Neural progenitor cell (in vitro differentiated cells): ENCODE results near the gene CTTNBP2NL. TPM values are rescaled to one million over a fixed set of nuclear protein-coding genes. Genes with fewer than 3 reads are reported as not detected.
A peak's percentile ranks its signal among the peaks of the same experiment; 100 is the strongest.

Source experiments
- DNase-seq: peaks from one replicate; pipeline ENCODE4 v3.0.0-alpha.2; 2016; ENCODE audit warnings: low spot score
- H2AFZ ChIP-seq: fragments of 200-600 bp; sonication (generic); replicated peaks from 2 replicates; pipeline ENCODE4 v1.6.1; 2016; ENCODE audit warnings: antibody characterized with exemption
- H3F3A ChIP-seq: fragments of 200-600 bp; sonication (generic); 2 replicates; pipeline ENCODE4 v1.6.1; 2016; ENCODE audit warnings: antibody characterized with exemption, low read depth
- H3K27ac ChIP-seq: fragments of 200-600 bp; sonication (generic); 2 replicates; pipeline ENCODE4 v1.5.1; 2016; ENCODE audit warnings: mild to moderate bottlenecking
- H3K27me3 ChIP-seq: fragments of 200-600 bp; sonication (generic); 2 replicates; pipeline ENCODE4 v1.6.1; 2016; ENCODE audit warnings: mild to moderate bottlenecking, moderate library complexity
- H3K36me3 ChIP-seq: fragments of 200-600 bp; sonication (generic); 2 replicates; pipeline ENCODE4 v1.5.1; 2016
- H3K4me1 ChIP-seq: fragments of 200-600 bp; sonication (generic); 2 replicates; pipeline ENCODE4 v1.6.1; 2016; ENCODE audit warnings: mixed run types
- H3K4me2 ChIP-seq: fragments of 200-600 bp; sonication (generic); 2 replicates; pipeline ENCODE4 v1.6.1; 2016
- H3K4me3 ChIP-seq: fragments of 200-600 bp; sonication (generic); 2 replicates; pipeline ENCODE4 v1.5.1; 2016
- H3K79me2 ChIP-seq: fragments of 200-600 bp; sonication (generic); 2 replicates; pipeline ENCODE4 v1.6.1; 2016; ENCODE audit warnings: low read depth
- H3K9ac ChIP-seq: fragments of 200-600 bp; sonication (generic); 2 replicates; pipeline ENCODE4 v1.6.1; 2016
- H3K9me3 ChIP-seq: fragments of 200-600 bp; sonication (generic); 2 replicates; pipeline ENCODE4 v1.5.1; 2016; ENCODE audit warnings: low read depth
- H4K20me1 ChIP-seq: fragments of 200-600 bp; sonication (generic); 2 replicates; pipeline ENCODE4 v1.6.1; 2016; ENCODE audit warnings: low read depth
- H3K27ac Mint-ChIP-seq: 3 replicates; pipeline ENCODE4 v1.8.0; 2021; ENCODE audit warnings: mixed read lengths
- H3K27me3 Mint-ChIP-seq: 2 replicates; pipeline ENCODE4 v1.8.0; 2022; ENCODE audit warnings: low read depth, mild to moderate bottlenecking, inconsistent platforms, moderate library complexity, mixed read lengths; ENCODE audit not compliant: insufficient read depth
- H3K36me3 Mint-ChIP-seq: 3 replicates; pipeline ENCODE4 v1.8.0; 2021; ENCODE audit warnings: mixed read lengths
- H3K4me1 Mint-ChIP-seq: 3 replicates; pipeline ENCODE4 v1.8.0; 2021; ENCODE audit warnings: mixed read lengths
- H3K4me3 Mint-ChIP-seq: 3 replicates; pipeline ENCODE4 v1.8.0; 2021; ENCODE audit warnings: mild to moderate bottlenecking, moderate library complexity, mixed read lengths
- H3K9me3 Mint-ChIP-seq: 3 replicates; pipeline ENCODE4 v1.8.0; 2020; ENCODE audit warnings: mixed read lengths
- EZH2 ChIP-seq: fragments of 200-600 bp; sonication (generic); IDR thresholded peaks from 2 replicates; pipeline ENCODE4 v1.6.1; 2017; ENCODE audit warnings: antibody characterized with exemption, mild to moderate bottlenecking, moderate library complexity
- EZH2phosphoT487 ChIP-seq: fragments of 200-600 bp; sonication (generic); IDR thresholded peaks from 2 replicates; pipeline ENCODE4 v1.6.1; 2017; ENCODE audit warnings: antibody characterized with exemption
- total RNA-seq: library from RNA; depleted of rRNA; stranded (reverse); fragments of >200 nt; gene quantifications from 2 replicates; pipeline ENCODE4 v1.2.3, GENCODE V29; 2015; ENCODE audit warnings: low replicate concordance
- TF ChIP-seq, protein P1 (sequence below): fragments of 200-600 bp; sonication (generic); IDR thresholded peaks from 2 replicates; pipeline ENCODE4 v1.5.1; 2017; ENCODE audit warnings: antibody characterized with exemption, mild to moderate bottlenecking

Gene CTTNBP2NL
- total RNA-seq, 1 donor from 2014 or later: 27.2 TPM

DNA sequence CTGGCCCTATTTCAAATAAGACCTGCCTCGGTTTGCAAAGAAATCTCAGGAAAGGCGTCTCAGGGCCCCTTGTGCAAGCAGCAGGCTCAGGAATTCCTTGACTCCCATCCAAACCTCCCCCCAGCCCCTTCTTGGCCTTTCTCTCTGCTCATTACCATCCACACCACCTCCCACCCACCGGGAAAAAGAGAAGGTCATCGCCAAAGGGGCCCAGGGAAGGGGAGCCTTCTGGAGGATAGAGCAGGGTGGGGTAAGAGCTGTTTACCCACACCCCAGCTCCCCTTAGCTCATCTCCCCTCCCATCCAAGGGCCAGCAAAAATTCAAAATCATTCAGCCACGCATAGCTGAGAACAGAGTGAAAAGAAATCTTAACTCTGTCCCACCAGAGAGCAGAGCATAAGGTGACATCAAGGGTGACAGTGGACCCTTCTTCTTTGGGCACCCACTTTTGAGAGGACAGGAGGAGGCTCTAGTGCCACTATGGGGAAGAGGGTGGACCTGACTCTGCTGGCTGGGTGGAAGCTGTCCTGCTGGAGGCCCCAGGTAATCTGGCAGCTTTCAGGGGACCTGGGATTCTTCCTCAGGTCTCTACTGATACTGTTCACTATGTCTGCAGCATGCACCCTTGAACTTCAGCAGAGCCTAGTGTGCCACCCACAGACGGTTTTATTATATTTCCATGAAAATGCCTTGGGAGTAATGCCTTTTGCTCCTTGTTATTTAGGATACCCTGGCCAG lies 108.8 kb downstream of the CTTNBP2NL start:
- no peak overlapping the region for H3K27ac ChIP-seq
- H3K4me3 Mint-ChIP-seq: peak overlapping the region; percentile 68

DNA sequence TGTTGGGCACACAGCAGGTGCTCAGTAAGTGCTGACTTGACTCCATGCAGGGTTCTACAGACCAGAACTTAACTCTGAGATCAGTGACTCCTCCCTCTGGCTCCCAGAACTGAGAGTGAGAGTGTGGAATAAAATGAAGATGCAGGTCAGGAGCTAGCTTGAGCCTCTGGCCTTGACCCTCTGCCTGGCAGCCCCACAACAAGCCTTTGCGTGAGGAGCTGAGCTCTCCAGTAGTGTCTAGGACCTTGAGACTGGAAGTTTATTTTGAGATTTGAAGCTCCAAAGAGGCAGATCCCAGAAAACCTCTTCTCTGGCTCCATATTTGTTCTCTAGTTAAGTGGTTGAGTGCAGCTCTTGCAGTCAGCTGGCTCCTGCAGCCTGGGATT lies 109.4 kb downstream of the CTTNBP2NL start:
- no peak overlapping the region for H3K4me2 ChIP-seq
- no peaks in the 10 kb centered on the region for H4K20me1 ChIP-seq
- Mint-ChIP-seq H3K4me1 (peaks cover 60% of the 10 kb centered on the region), H3K36me3 (no peaks in the 10 kb centered on the region), H3K27me3 (peaks cover 18% of the 10 kb centered on the region), H3K27ac (no peak overlapping the region), H3K4me3 (peak overlapping the region; percentile 68), H3K9me3 (no peaks in the 10 kb centered on the region)
- H3K27me3 ChIP-seq: peaks cover 100% of the 10 kb centered on the region
- peaks cover 48% of the 10 kb centered on the region for H3F3A ChIP-seq
- H3K27ac ChIP-seq: no peak overlapping the region
- H3K4me3 ChIP-seq: no peak overlapping the region
- H3K9ac ChIP-seq: no peak overlapping the region
- H3K79me2 ChIP-seq: no peaks in the 10 kb centered on the region
- no peaks in the 10 kb centered on the region for H3K36me3 ChIP-seq
- DNase-seq: no peak
- H3K9me3 ChIP-seq: no peaks in the 10 kb centered on the region
- H2AFZ ChIP-seq: no peak overlapping the region
- TF ChIP-seq, protein P1, sequence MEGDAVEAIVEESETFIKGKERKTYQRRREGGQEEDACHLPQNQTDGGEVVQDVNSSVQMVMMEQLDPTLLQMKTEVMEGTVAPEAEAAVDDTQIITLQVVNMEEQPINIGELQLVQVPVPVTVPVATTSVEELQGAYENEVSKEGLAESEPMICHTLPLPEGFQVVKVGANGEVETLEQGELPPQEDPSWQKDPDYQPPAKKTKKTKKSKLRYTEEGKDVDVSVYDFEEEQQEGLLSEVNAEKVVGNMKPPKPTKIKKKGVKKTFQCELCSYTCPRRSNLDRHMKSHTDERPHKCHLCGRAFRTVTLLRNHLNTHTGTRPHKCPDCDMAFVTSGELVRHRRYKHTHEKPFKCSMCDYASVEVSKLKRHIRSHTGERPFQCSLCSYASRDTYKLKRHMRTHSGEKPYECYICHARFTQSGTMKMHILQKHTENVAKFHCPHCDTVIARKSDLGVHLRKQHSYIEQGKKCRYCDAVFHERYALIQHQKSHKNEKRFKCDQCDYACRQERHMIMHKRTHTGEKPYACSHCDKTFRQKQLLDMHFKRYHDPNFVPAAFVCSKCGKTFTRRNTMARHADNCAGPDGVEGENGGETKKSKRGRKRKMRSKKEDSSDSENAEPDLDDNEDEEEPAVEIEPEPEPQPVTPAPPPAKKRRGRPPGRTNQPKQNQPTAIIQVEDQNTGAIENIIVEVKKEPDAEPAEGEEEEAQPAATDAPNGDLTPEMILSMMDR: no peak
- peaks cover 33% of the 10 kb centered on the region for H3K4me1 ChIP-seq

More for the DNA sequence above, 108.8 kb downstream of the CTTNBP2NL start:
- TF ChIP-seq, protein P1: no peak
- TF ChIP-seq EZH2 (no peak), EZH2phosphoT487 (no peak)
- H3F3A ChIP-seq: peaks cover 48% of the 10 kb centered on the region
- H3K4me1 ChIP-seq: peaks cover 28% of the 10 kb centered on the region
- Mint-ChIP-seq H3K27ac (peak overlapping the region; percentile 62), H3K4me1 (peaks cover 57% of the 10 kb centered on the region), H3K9me3 (no peaks in the 10 kb centered on the region), H3K27me3 (peaks cover 13% of the 10 kb centered on the region), H3K36me3 (no peaks in the 10 kb centered on the region)
- H3K9ac ChIP-seq: no peak overlapping the region
- H3K4me3 ChIP-seq: no peak overlapping the region
- no peaks in the 10 kb centered on the region for H3K36me3 ChIP-seq
- H4K20me1 ChIP-seq: no peaks in the 10 kb centered on the region
- DNase-seq: no peak
- H3K27me3 ChIP-seq: peaks cover 100% of the 10 kb centered on the region
- H2AFZ ChIP-seq: no peak overlapping the region
- no peak overlapping the region for H3K4me2 ChIP-seq
- no peaks in the 10 kb centered on the region for H3K79me2 ChIP-seq
- no peaks in the 10 kb centered on the region for H3K9me3 ChIP-seq

DNA sequence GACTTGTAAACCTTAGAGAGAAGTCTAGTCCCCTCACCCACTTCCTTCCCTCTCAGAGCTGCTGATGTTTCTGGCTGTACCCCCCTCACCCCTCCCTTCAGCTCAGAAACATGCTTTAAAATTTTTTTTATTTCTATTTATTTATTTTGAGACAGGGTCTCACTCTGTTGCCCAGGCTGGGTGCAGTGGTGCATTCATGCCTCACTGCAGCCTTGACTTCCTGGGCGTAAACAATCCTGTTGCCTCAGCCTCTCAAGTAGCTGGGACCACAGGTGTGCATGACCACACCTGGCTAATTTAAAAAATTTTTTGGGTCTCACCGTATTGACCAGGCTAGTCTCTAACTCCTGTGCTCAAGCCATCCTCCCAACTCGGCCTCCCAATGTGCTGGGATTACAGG lies 109.9 kb downstream of the CTTNBP2NL start:
- H3K36me3 Mint-ChIP-seq: no peaks in the 10 kb centered on the region
- H3K4me3 Mint-ChIP-seq: peak overlapping the region; percentile 31

More for the DNA sequence above, 109.9 kb downstream of the CTTNBP2NL start:
- Histone ChIP-seq H3F3A (peaks cover 48% of the 10 kb centered on the region), H3K9me3 (no peaks in the 10 kb centered on the region), H3K27ac (no peak overlapping the region), H3K9ac (no peak overlapping the region), H4K20me1 (no peaks in the 10 kb centered on the region), H3K4me2 (no peak overlapping the region), H2AFZ (no peak overlapping the region), H3K4me3 (no peak overlapping the region), H3K79me2 (no peaks in the 10 kb centered on the region), H3K27me3 (peaks cover 100% of the 10 kb centered on the region), H3K36me3 (no peaks in the 10 kb centered on the region), H3K4me1 (peaks cover 38% of the 10 kb centered on the region)
- no peak overlapping the region for H3K27ac Mint-ChIP-seq
- peaks cover 20% of the 10 kb centered on the region for H3K27me3 Mint-ChIP-seq
- peaks cover 65% of the 10 kb centered on the region for H3K4me1 Mint-ChIP-seq
- no peak for TF ChIP-seq EZH2phosphoT487
- TF ChIP-seq, protein P1: no peak
- TF ChIP-seq EZH2: no peak
- no peak for DNase-seq
- H3K9me3 Mint-ChIP-seq: no peaks in the 10 kb centered on the region
